GM21367 (cell line): ENCODE results near the gene USP22.

ENCODE experiments used
- ATAC-seq: cut with Tn5 transposase; IDR thresholded peaks from one replicate; pipeline ENCODE4 v1.9.1; 2021; ENCODE audit not compliant: unreplicated experiment

Gene USP22

GRCh38 chr17:20960871-20961270 is 81.9 kb downstream of the USP22 start:
- ATAC-seq = no peak

DNA sequence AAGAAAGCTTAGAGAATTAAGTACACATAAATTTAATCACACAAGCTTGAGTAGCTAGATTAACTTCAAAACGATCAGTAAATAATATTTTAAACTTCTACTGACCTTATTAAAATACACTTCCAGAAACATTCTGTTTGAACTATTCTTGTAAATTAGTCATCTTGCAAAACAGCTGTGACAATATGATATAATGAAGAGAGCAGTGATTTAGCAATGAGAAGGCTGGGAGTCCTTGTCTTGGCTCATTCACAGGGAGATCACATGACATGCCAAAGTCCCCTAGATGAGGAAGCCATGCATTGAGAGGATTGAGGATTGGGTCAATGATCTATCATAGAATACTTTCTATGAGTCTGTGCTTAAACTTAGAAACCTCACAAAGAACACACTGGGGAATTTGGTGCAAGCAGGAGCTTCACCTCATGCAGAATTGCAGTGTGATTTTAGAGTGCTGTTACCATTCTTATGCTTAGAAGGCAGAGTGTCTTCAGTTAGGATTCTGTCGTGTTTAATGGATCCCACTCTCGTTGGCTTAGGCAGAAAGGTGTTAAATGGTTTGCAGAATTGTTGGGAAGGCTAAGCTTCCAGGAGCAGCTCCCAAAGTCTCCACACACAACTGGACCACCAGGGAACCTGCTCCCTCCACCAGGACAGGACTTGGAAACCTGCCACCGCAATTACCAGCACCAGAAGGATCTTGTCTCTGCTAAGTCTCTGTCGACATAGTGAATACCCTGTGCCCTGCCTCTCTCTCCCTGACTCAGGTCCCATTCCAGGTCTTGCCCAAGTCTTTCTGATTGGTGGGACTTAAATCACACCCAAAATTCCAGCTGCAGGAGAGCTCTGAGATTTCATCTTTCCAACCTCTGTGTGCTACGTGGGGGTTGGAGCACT is 87.1 kb downstream of the USP22 start:
- no peak for ATAC-seq

GRCh38 chr17:20954794-20955193 is 88.0 kb downstream of the USP22 start:
- ATAC-seq = no peak

DNA sequence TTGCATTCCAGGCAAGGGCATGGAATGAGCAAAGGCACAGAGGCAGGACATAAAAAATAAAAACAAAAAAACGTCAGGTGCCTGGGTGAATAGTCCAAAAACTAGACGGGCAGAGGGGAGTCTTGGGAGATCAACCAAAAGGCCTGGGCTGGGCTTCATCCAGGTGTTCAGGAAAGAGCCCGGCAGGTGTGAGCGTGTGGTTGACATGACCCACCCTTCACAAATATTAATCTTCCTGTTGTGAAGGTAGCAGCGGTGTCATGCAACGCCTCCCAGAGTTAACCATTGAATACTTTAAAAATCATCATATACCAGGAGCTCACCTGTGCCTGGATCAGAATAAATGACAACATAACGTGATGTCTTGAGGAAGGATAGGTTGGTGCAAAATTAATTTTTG is 90.6 kb downstream of the USP22 start:
- no peak for ATAC-seq
